Stimulated activated CD4-positive, alpha-beta T cell treated with anti-CD3 and anti-CD28 coated beads, Interleukin-1b, Interleukin-23, amount 100 ng/mL, for 4 hours (primary cell): ENCODE measurements around the gene RNU5D-1.
A peak's percentile ranks its signal among the peaks of the same experiment; 100 is the strongest.
"Not testable (repeated sequence)": the region's sequence is repeated elsewhere in the genome, so short reads cannot be mapped to it uniquely, and the experiment has no call there.

ENCODE experiments used
- DNase-seq, 2 donors: peaks; one replicate each; pipeline ENCODE4 v3.0.0-alpha.2; 2020; ENCODE audit warnings: low read depth in 2 of 2

Gene RNU5D-1

GRCh38 chr1:44700573-44700972 is 30.4 kb downstream of the RNU5D-1 start:
- DNase-seq = no peak

DNA sequence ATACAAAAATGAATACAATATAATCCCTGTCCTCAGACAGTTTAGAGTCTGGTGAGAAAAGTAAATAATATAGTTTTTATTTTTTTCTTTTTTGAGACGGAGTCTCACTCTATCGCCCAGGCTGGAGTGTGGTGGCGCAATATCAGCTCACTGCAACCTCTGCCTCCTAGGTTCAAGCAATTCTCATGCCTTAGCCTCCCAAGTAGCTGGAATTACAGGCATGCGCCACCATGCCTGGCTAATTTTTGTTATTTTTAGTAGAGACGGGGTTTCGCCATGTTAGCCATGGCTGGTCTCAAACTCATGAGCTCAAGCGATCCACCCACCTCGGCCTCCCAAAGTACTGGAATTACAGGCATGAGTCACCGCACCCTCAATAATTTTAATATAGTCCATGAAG is 31.6 kb downstream of the RNU5D-1 start:
- DNase-seq = not testable (repeated sequence)

DNA sequence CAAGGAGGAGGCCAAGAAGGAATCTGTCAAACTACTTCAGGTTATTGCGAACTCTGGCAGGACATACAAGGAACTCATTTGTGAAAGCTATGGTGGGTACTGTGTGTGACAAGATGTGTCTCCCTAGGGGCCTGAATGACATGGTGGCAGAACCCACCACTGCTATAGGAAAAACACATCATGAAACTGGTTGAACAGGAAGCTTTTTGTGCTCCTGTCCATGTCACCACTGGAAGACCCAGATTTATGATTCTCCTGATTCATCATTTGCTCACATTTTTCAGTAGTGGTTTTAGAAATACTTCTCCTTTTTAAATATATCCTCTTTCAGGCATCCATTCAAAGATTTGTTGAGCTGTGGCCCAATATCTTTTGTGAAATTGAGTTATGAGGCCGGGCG is 32.8 kb downstream of the RNU5D-1 start:
- no peak for DNase-seq

DNA sequence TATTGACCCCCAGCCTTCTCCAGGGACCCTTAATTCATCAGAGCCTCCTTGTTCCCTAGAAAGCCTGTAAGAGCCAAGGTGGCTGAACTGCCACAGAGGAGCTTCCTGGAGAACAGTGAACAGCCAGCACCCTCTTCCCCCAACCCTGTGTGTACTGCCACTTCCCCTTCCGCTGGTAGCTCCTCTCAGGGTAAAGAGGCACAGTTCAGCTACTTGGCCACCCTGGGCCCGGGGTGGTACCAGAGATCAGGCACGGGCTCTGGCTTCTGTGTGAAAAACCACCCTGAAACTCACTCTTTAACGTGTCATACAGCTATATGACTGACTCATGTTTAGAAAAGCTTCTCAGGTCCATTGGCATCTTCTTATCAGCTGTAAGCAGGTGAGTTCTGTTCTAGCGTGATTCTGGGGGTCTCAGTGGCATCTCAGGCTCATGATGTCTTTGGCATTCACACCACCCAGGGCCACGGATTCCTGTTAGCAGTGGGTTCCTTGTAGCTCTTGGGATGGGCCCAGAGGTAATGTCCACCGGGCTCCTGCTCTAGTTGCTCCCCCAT is 34.1 kb downstream of the RNU5D-1 start:
- DNase-seq = peak in 1 of 2 donors; percentile 4

DNA sequence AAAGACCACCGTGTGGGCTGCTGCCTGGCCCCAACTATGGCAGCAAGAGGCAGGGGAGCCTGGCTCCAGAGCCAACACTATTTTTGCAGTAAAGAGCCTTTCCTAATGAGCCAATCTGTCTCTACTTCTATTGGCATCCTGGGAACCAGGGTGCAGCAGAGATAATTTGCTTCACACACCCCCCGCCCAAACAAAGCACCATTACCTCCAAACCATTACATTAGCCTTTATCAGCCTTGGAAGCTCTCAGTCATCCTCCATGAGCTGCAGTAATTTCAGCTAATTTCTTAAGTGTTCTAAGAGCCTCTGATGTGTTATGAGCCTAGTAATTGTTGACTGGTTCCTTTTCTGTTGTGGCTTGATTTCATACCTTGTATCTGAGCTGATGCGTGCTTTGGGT is 34.9 kb downstream of the RNU5D-1 start:
- DNase-seq = no peak

DNA sequence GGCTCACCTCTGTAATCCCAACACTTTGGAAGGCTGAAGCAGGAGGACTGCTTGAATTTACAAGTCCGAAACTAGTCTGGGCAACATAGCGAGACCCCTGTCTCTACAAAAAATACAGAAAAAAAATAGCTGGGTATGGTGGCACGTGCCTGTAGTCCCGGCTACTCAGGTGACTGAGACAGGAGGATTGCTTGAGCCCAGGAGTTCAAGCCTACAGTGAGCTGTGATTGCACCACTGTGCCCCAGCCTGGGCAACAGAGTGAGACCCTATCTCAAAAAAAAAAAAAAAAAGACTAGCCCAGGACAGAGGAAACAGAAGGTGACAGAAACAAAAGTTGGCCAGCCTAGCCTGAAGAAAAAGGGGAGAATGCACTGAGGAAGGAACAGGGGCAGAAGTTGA is 35.3 kb downstream of the RNU5D-1 start:
- no peak for DNase-seq

GRCh38 chr1:44694863-44695478 is 36.0 kb downstream of the RNU5D-1 start:
- no peak for DNase-seq

- no peak for DNase-seq
These were observed 37.1 kb downstream of the RNU5D-1 start for GRCh38 chr1:44693900-44694299.

GRCh38 chr1:44693159-44693558 is 37.8 kb downstream of the RNU5D-1 start:
- no peak for DNase-seq

- no peak for DNase-seq
These were observed 41.6 kb downstream of the RNU5D-1 start for GRCh38 chr1:44689447-44689765.

- no peak for DNase-seq
These were observed 42.1 kb downstream of the RNU5D-1 start for GRCh38 chr1:44688760-44689446.

DNA sequence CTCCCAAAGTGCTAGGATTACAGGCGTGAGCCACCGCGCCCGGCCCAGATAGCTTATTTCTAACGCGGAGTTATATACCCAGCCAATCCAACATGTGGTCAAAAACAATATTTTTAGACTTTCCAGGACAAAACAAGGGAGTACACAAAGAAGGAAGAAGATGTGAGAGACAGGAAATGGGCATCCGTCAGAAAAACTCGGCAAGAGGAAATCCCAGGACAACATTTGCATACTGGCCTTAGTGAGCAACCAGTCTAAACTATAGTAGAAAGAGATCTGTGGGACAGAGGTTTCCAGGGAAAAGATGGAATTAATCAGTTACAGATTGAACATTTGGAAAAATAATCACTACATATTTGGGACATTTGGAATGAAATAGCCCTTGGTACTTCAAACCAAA is 45.1 kb downstream of the RNU5D-1 start:
- no peak for DNase-seq

DNA sequence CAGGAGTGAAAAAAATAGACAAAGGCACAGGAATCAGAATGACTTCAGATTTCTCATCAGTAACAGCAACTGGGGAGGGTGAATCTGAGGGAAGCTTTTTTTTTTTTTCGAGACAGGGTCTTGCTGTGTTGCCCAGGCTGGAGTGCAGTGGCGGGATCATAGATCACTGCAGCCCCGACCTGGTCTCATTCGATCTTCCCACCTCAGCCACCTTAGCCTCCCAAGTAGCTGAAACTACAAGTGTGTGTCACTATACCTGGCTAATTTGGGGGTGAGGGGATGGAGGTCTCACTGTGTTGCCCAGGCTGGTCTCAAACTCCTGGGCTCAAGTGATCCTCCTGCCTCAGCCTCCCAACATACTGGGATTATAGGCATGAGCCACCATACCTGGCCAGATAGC is 45.8 kb downstream of the RNU5D-1 start:
- no peak for DNase-seq

GRCh38 chr1:44684525-44684924 is 46.4 kb downstream of the RNU5D-1 start:
- no peak for DNase-seq

DNA sequence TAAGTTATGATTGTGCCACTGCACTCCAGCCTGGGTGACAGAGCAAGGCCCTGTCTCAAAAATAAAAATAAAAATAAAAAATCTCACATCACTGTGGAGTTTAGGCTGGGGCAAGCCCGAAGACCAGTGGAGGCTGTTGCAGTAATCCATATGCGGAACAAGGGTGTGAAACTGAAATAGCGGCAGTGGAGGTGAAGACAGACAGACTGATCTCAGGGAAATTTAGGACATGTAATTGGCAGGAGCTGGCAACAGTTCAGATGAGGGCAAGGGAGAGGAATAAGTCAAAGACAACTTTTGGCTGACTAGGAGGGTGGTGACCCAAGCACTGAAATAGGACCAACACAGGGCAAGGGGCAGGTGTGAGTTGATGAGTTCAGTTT is 48.1 kb downstream of the RNU5D-1 start:
- no peak for DNase-seq

DNA sequence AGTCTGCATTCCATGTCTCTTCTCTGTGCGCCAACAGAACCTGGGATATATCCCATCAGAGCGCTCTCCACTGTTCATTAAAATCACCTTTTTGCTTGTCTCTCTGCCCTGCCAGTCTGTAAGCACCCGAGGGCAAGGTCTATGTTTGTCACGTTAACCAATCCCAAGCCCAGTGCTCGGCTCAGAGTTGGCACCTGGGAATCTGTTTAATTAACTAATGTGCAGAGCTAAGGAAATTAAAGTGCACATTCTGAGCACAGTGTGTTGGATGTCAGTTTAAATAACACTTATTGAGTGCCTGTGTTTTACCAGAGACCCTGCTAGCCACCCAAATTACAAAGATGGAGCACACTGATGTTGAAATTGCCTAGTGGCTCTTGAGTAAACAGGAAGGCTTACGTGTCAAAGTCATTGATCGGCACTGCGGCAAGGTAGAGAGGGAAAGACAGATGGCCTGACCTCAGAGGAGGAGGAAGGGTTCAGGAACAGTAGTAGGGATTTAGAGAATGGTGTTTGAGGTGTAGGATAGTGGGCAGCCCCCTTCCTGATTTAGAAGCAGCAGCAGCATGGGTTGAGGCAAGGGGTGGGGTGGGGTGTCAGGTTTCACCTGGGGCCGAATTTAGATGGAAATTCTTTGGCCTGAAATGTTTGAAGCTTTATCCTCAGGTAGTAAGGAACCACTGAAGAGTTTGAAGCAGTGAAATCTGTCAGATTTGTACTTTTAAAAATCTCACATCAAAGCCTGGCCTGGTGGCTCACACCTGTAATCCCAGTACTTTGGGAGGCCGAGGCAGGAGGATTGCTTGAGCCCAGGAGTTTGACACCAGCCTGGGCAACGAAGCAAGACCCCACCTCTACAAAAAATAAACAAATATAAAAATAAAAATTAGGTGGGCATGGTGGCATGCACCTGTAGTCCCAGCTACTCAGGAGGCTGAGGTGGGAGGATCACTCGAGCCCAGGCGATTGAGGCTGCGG is 48.8 kb downstream of the RNU5D-1 start:
- DNase-seq = no peak
